ENCODE results near the gene ST7L.
A peak's percentile ranks its signal among the peaks of the same experiment; 100 is the strongest.
"Not testable (repeated sequence)": the region's sequence is repeated elsewhere in the genome, so short reads cannot be mapped to it uniquely, and the experiment has no call there.

ST7L gene

GRCh38 chr1:112629256-112629655 is 10.3 kb upstream of the ST7L start:
- no peak for TF ChIP-seq CTCF (IDR thresholded peaks at IDR 0.05; ENCODE audit: insufficient read depth, low read depth, low read length, missing control alignments)
- H3K4me3 ChIP-seq (ENCODE audit: low read depth, low read length) = no peak overlapping the region
- no peak for DNase-seq (ENCODE audit: low read depth)

GRCh38 chr1:112628516-112628915 is 9.6 kb upstream of the ST7L start:
- peak; percentile 18 for DNase-seq (ENCODE audit: low read depth)
- TF ChIP-seq CTCF (IDR thresholded peaks at IDR 0.05; ENCODE audit: insufficient read depth, low read depth, low read length, missing control alignments) = no peak
- no peak overlapping the region for H3K4me3 ChIP-seq (ENCODE audit: low read depth, low read length)

- TF ChIP-seq CTCF (IDR thresholded peaks at IDR 0.05; ENCODE audit: insufficient read depth, low read depth, low read length, missing control alignments) = no peak
- no peak overlapping the region for H3K4me3 ChIP-seq (ENCODE audit: low read depth, low read length)
- no peak for DNase-seq (ENCODE audit: low read depth)
Measured at GRCh38 chr1:112626887-112627286, 7.9 kb upstream of the ST7L start.

- no peak for TF ChIP-seq CTCF (IDR thresholded peaks at IDR 0.05; ENCODE audit: insufficient read depth, low read depth, low read length, missing control alignments)
- H3K4me3 ChIP-seq (ENCODE audit: low read depth, low read length) = no peak overlapping the region
- DNase-seq (ENCODE audit: low read depth) = no peak
Measured at GRCh38 chr1:112626193-112626592, 7.3 kb upstream of the ST7L start.

GRCh38 chr1:112625696-112626095 is 6.8 kb upstream of the ST7L start:
- TF ChIP-seq CTCF (IDR thresholded peaks at IDR 0.05; ENCODE audit: insufficient read depth, low read depth, low read length, missing control alignments) = no peak
- no peak for DNase-seq (ENCODE audit: low read depth)

GRCh38 chr1:112624493-112624892 is 5.6 kb upstream of the ST7L start:
- H3K4me3 ChIP-seq (ENCODE audit: low read depth, low read length); DNase-seq (ENCODE audit: low read depth): not testable (repeated sequence)

More at GRCh38 chr1:112625696-112626095, 6.8 kb upstream of the ST7L start:
- H3K4me3 ChIP-seq (ENCODE audit: low read depth, low read length) = no peak overlapping the region

- H3K4me3 ChIP-seq (ENCODE audit: low read depth, low read length) = peak overlapping the region; percentile 76
- no peak for DNase-seq (ENCODE audit: low read depth)
- no peak for TF ChIP-seq CTCF (IDR thresholded peaks at IDR 0.05; ENCODE audit: insufficient read depth, low read depth, low read length, missing control alignments)
Measured at GRCh38 chr1:112620377-112620695, 1.4 kb upstream of the ST7L start.

Measured in GM12865 (cell line).